H9 (cell line): ENCODE results near the gene SPCS3. TPM values are rescaled to one million over a fixed set of nuclear protein-coding genes. Genes with fewer than 3 reads are reported as not detected.

Experiments
- DNase-seq: peaks from one replicate; pipeline ENCODE4 v3.0.0-alpha.2; 2017
- H2AFZ ChIP-seq: one replicate; pipeline ENCODE4 v1.6.1; 2013; ENCODE audit warnings: mild to moderate bottlenecking, low read length, control low read depth, moderate library complexity
- H2AK5ac ChIP-seq: 2 replicates; pipeline ENCODE4 v1.6.1; 2013; ENCODE audit warnings: low read length, control low read depth, mixed read lengths; ENCODE audit not compliant: insufficient read length
- H2BK120ac ChIP-seq: one replicate; pipeline ENCODE4 v1.6.1; 2013; ENCODE audit warnings: low read depth, mild to moderate bottlenecking, low read length, control low read depth, inconsistent platforms; ENCODE audit not compliant: poor library complexity, severe bottlenecking
- H2BK12ac ChIP-seq: 2 replicates; pipeline ENCODE4 v1.6.1; 2013; ENCODE audit warnings: low read length, control low read depth, mixed read lengths, low read depth; ENCODE audit not compliant: insufficient read length
- H2BK15ac ChIP-seq: 2 replicates; pipeline ENCODE4 v1.6.1; 2013; ENCODE audit warnings: low read depth, low read length, control low read depth
- H2BK20ac ChIP-seq: one replicate; pipeline ENCODE4 v1.6.1; 2013; ENCODE audit warnings: low read depth, mild to moderate bottlenecking, low read length, control low read depth, inconsistent platforms; ENCODE audit not compliant: poor library complexity, severe bottlenecking
- H2BK5ac ChIP-seq: 2 replicates; pipeline ENCODE4 v1.6.1; 2013; ENCODE audit warnings: low read length, control low read depth, mixed read lengths; ENCODE audit not compliant: insufficient read length
- H3K14ac ChIP-seq: 2 replicates; pipeline ENCODE4 v1.6.1; 2013; ENCODE audit warnings: low read length, control low read depth; ENCODE audit not compliant: insufficient read depth
- H3K18ac ChIP-seq: 2 replicates; pipeline ENCODE4 v1.6.1; 2013; ENCODE audit warnings: low read depth, mild to moderate bottlenecking, mixed read lengths, low read length, control low read depth; ENCODE audit not compliant: insufficient read length
- H3K23ac ChIP-seq: 2 replicates; pipeline ENCODE4 v1.6.1; 2013; ENCODE audit warnings: low read length, control low read depth, mixed read lengths, low read depth; ENCODE audit not compliant: insufficient read length
- H3K23me2 ChIP-seq: 2 replicates; pipeline ENCODE4 v1.6.1; 2013; ENCODE audit warnings: low read depth, mild to moderate bottlenecking, mixed read lengths, low read length, control low read depth; ENCODE audit not compliant: insufficient read length, poor library complexity, severe bottlenecking
- H3K27ac ChIP-seq: 2 replicates; pipeline ENCODE4 v1.5.1; 2013; ENCODE audit warnings: low read length, control low read depth, mixed read lengths, low read depth; ENCODE audit not compliant: insufficient read length
- H3K27me3 ChIP-seq: 2 replicates; pipeline ENCODE4 v1.6.1; 2013; ENCODE audit warnings: low read length, control low read depth, inconsistent platforms; ENCODE audit not compliant: insufficient read depth
- H3K4ac ChIP-seq: 2 replicates; pipeline ENCODE4 v1.6.1; 2013; ENCODE audit warnings: low read depth, mild to moderate bottlenecking, control low read depth, inconsistent platforms, low read length, moderate library complexity
- H3K4me1 ChIP-seq: 2 replicates; pipeline ENCODE4 v1.6.1; 2013; ENCODE audit warnings: low read length, control low read depth, inconsistent platforms; ENCODE audit not compliant: insufficient read depth
- H3K4me2 ChIP-seq: 2 replicates; pipeline ENCODE4 v1.6.1; 2013; ENCODE audit warnings: low read length, control low read depth, mixed read lengths; ENCODE audit not compliant: insufficient read length, insufficient read depth
- H3K56ac ChIP-seq: 2 replicates; pipeline ENCODE4 v1.6.1; 2013; ENCODE audit warnings: low read depth, mild to moderate bottlenecking, mixed read lengths, low read length, control low read depth; ENCODE audit not compliant: insufficient read length
- H3K79me1 ChIP-seq: 2 replicates; pipeline ENCODE4 v1.6.1; 2013; ENCODE audit warnings: low read depth, mild to moderate bottlenecking, moderate library complexity, low read length, control low read depth, inconsistent platforms; ENCODE audit not compliant: insufficient read depth, poor library complexity, severe bottlenecking
- H3K79me2 ChIP-seq: 2 replicates; pipeline ENCODE4 v1.6.1; 2013; ENCODE audit warnings: low read length, control low read depth, inconsistent platforms; ENCODE audit not compliant: insufficient read depth
- H3K9ac ChIP-seq: 2 replicates; pipeline ENCODE4 v1.6.1; 2013; ENCODE audit warnings: low read length, control low read depth, mixed read lengths; ENCODE audit not compliant: insufficient read length; ENCODE audit errors: extremely low read depth
- H3K9me3 ChIP-seq: one replicate; pipeline ENCODE4 v1.6.1; 2013; ENCODE audit warnings: low read depth, low read length, inconsistent platforms; ENCODE audit not compliant: control insufficient read depth
- H3T11ph ChIP-seq: one replicate; pipeline ENCODE4 v1.6.1; 2013; ENCODE audit warnings: mild to moderate bottlenecking, low read length, control low read depth, inconsistent platforms
- H4K20me1 ChIP-seq: one replicate; pipeline ENCODE4 v1.6.1; 2013; ENCODE audit not compliant: control insufficient read depth, insufficient read length, insufficient read depth
- H4K5ac ChIP-seq: 2 replicates; pipeline ENCODE4 v1.6.1; 2013; ENCODE audit warnings: low read depth, mild to moderate bottlenecking, mixed read lengths, low read length, control low read depth; ENCODE audit not compliant: insufficient read length
- H4K8ac ChIP-seq: replicated peaks from 2 replicates; pipeline ENCODE4 v1.6.1; 2013; ENCODE audit warnings: low read length, control low read depth, mixed read lengths, low read depth; ENCODE audit not compliant: insufficient read length
- H4K91ac ChIP-seq: 2 replicates; pipeline ENCODE4 v1.6.1; 2013; ENCODE audit warnings: low read depth, mild to moderate bottlenecking, moderate library complexity, mixed read lengths, low read length, control low read depth; ENCODE audit not compliant: insufficient read length
- H3K27ac Mint-ChIP-seq, 3 experiments: 2 replicates in 2 of 3; 3 replicates in 1 of 3; pipeline ENCODE4 v1.8.0; 2020 to 2021; ENCODE audit warnings: mixed read lengths in 3 of 3, mild to moderate bottlenecking in 1 of 3, moderate library complexity in 1 of 3
- H3K27me3 Mint-ChIP-seq: 2 replicates; pipeline ENCODE4 v1.8.0; 2021; ENCODE audit warnings: low read depth, mild to moderate bottlenecking, moderate library complexity, mixed read lengths
- H3K36me3 Mint-ChIP-seq, 3 experiments: 2 replicates in 2 of 3; 3 replicates in 1 of 3; pipeline ENCODE4 v1.8.0; 2020 to 2021; ENCODE audit warnings: low read depth in 3 of 3, mixed read lengths in 3 of 3; ENCODE audit not compliant: insufficient read depth in 1 of 3
- H3K4me1 Mint-ChIP-seq, 2 experiments: 2 replicates each; pipeline ENCODE4 v1.8.0; 2020; ENCODE audit warnings: mixed read lengths in 2 of 2
- H3K4me3 Mint-ChIP-seq, 2 experiments: 2 replicates in 1 of 2; 3 replicates in 1 of 2; pipeline ENCODE4 v1.8.0; 2020 to 2021; ENCODE audit warnings: mild to moderate bottlenecking in 2 of 2, mixed read lengths in 2 of 2, moderate library complexity in 1 of 2
- H3K9me3 Mint-ChIP-seq, 2 experiments: 2 replicates in 1 of 2; 3 replicates in 1 of 2; pipeline ENCODE4 v1.8.0; 2020; ENCODE audit warnings: mild to moderate bottlenecking in 2 of 2, mixed read lengths in 2 of 2, moderate library complexity in 1 of 2
- WGBS: extraction: QIAGEN DNeasy Blood & Tissue Kit; methylation state at CpG from one replicate; pipeline ENCODE4 v1.1.7; 2013; ENCODE audit warnings: missing lambda C conversion rate, low lambda C conversion rate, mixed read lengths; ENCODE audit not compliant: insufficient read length; ENCODE audit errors: extremely low coverage; 5-methylcytosine and 5-hydroxymethylcytosine counted together
- total RNA-seq: library from RNA; stranded (reverse); gene quantifications from 2 replicates; pipeline ENCODE4 v1.2.1, GENCODE V29; 2021
- TF ChIP-seq, protein P1 (sequence below): fragments of 200-600 bp; sonication (generic); conservative IDR thresholded peaks from 3 replicates; pipeline ENCODE4 v1.8.0; 2021; ENCODE audit warnings: antibody characterized with exemption, mild to moderate bottlenecking

SPCS3 gene
- total RNA-seq, 1 experiment from 2014 or later, result 113 TPM

- no peak overlapping the region for H2AK5ac ChIP-seq
- no peak overlapping the region for H3K14ac ChIP-seq
- no peak overlapping the region for H3K23ac ChIP-seq
- no peaks in the 10 kb centered on the region for H3K79me2 ChIP-seq
- H3K4me1 Mint-ChIP-seq, result peaks cover 3 to 4% of the 10 kb centered on the region in 2 experiments; a peak in 1 of 4 replicates
- no peaks in the 10 kb centered on the region for H3K9me3 ChIP-seq
- no peaks in the 10 kb centered on the region for H3K9me3 Mint-ChIP-seq
- H2BK15ac ChIP-seq, result no peak overlapping the region
- H3K27ac Mint-ChIP-seq, result no peak overlapping the region
- no peak for DNase-seq
- no peak overlapping the region for H3K9ac ChIP-seq
- WGBS, result no CpG with 5 or more reads among the region's 5 CpGs
- H3K56ac ChIP-seq, result no peak overlapping the region
- H4K8ac ChIP-seq, result no peak overlapping the region
- H3K36me3 Mint-ChIP-seq, result peaks cover 8 to 21% (median 11%) of the 10 kb centered on the region in 3 experiments; a peak in 6 of 7 replicates
- H2AFZ ChIP-seq, result no peak overlapping the region
- H4K5ac ChIP-seq, result peak overlapping the region; percentile 72
- no peak overlapping the region for H3K4me2 ChIP-seq
- H3K18ac ChIP-seq, result no peak overlapping the region
- H3K4ac ChIP-seq, result no peak overlapping the region
- H2BK5ac ChIP-seq, result no peak overlapping the region
- H3K23me2 ChIP-seq, result no peaks in the 10 kb centered on the region
- H4K91ac ChIP-seq, result no peak overlapping the region
- no peaks in the 10 kb centered on the region for H3K27me3 Mint-ChIP-seq
- TF ChIP-seq, protein P1, sequence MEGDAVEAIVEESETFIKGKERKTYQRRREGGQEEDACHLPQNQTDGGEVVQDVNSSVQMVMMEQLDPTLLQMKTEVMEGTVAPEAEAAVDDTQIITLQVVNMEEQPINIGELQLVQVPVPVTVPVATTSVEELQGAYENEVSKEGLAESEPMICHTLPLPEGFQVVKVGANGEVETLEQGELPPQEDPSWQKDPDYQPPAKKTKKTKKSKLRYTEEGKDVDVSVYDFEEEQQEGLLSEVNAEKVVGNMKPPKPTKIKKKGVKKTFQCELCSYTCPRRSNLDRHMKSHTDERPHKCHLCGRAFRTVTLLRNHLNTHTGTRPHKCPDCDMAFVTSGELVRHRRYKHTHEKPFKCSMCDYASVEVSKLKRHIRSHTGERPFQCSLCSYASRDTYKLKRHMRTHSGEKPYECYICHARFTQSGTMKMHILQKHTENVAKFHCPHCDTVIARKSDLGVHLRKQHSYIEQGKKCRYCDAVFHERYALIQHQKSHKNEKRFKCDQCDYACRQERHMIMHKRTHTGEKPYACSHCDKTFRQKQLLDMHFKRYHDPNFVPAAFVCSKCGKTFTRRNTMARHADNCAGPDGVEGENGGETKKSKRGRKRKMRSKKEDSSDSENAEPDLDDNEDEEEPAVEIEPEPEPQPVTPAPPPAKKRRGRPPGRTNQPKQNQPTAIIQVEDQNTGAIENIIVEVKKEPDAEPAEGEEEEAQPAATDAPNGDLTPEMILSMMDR, result no peak
- no peaks in the 10 kb centered on the region for H4K20me1 ChIP-seq
- no peaks in the 10 kb centered on the region for H3K79me1 ChIP-seq
- H3K4me3 Mint-ChIP-seq, result no peak overlapping the region
- no peak overlapping the region for H2BK12ac ChIP-seq
- no peak overlapping the region for H2BK20ac ChIP-seq
- no peaks in the 10 kb centered on the region for H3K27me3 ChIP-seq
- H3K27ac ChIP-seq, result no peak overlapping the region
- no peak overlapping the region for H3T11ph ChIP-seq
- no peak overlapping the region for H2BK120ac ChIP-seq
- peaks cover 3% of the 10 kb centered on the region; the same call in 1 of the 2 replicates for H3K4me1 ChIP-seq
These were observed 14.3 kb downstream of the SPCS3 start for GRCh38 chr4:176334066-176334465.
